ENCODE measurements around the gene NDUFAB1. TPM values are rescaled to one million over a fixed set of nuclear protein-coding genes. Genes with fewer than 3 reads are reported as not detected.
A peak's percentile ranks its signal among the peaks of the same experiment; 100 is the strongest.

Gene NDUFAB1
- total RNA-seq, 1 donor from 2014 or later = 75.9 TPM

DNA sequence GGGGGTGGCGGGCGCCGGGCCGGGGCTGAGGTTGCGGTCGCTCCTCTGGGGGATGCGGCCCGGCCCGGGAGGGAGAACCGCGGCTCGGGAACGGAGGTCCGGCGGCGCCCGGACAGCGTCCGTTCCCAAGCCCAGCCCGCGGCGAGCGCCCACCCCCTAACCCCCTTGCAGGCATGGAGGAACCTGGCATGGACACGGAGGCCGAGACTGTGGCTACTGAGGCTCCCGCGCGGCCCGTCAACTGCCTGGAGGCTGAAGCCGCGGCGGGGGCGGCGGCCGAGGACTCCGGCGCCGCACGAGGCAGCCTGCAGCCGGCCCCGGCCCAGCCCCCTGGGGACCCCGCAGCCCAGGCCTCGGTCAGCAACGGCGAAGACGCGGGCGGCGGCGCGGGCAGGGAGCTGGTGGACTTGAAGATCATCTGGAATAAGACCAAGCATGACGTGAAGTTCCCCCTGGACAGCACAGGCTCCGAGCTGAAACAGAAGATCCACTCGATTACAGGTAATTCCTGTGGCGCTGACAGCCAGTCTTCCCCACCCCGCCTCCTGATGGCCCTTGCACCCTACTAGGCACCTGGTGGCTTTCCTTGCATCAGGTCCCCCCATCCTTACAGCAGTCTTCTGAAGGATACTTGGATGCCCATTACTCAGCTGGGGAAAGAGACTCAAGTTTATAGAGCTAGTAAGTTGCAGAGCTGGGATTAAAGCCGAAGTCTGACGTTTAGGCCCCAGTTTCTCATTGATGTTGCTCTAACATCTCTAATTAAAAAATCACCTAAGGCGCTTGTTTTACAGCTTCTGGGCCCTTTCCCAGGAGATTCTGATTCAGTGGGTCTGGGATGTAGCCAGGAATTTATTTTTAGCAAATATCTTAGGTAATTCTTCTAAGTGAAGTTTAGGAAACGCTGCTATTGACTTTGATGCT, 38.1 kb downstream of the NDUFAB1 start:
- peaks cover 7% of the 10 kb centered on the region for H3K4me1 Mint-ChIP-seq (ENCODE audit: low read depth)
- H3K4me3 Mint-ChIP-seq (ENCODE audit: low read depth) = peak overlapping the region; percentile 95
- no peaks in the 10 kb centered on the region for H3K9me3 Mint-ChIP-seq (ENCODE audit: low read depth)
- TF ChIP-seq, protein P1, sequence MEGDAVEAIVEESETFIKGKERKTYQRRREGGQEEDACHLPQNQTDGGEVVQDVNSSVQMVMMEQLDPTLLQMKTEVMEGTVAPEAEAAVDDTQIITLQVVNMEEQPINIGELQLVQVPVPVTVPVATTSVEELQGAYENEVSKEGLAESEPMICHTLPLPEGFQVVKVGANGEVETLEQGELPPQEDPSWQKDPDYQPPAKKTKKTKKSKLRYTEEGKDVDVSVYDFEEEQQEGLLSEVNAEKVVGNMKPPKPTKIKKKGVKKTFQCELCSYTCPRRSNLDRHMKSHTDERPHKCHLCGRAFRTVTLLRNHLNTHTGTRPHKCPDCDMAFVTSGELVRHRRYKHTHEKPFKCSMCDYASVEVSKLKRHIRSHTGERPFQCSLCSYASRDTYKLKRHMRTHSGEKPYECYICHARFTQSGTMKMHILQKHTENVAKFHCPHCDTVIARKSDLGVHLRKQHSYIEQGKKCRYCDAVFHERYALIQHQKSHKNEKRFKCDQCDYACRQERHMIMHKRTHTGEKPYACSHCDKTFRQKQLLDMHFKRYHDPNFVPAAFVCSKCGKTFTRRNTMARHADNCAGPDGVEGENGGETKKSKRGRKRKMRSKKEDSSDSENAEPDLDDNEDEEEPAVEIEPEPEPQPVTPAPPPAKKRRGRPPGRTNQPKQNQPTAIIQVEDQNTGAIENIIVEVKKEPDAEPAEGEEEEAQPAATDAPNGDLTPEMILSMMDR (IDR thresholded peaks at IDR 0.05; ENCODE audit: unreplicated experiment) = no peak
- no peak for DNase-seq (ENCODE audit: low spot score, unreplicated experiment)
- H3K27ac Mint-ChIP-seq = peak overlapping the region; percentile 96
- H3K36me3 Mint-ChIP-seq (ENCODE audit: insufficient read depth) = peaks cover 7% of the 10 kb centered on the region
- no peaks in the 10 kb centered on the region for H3K27me3 Mint-ChIP-seq

DNA sequence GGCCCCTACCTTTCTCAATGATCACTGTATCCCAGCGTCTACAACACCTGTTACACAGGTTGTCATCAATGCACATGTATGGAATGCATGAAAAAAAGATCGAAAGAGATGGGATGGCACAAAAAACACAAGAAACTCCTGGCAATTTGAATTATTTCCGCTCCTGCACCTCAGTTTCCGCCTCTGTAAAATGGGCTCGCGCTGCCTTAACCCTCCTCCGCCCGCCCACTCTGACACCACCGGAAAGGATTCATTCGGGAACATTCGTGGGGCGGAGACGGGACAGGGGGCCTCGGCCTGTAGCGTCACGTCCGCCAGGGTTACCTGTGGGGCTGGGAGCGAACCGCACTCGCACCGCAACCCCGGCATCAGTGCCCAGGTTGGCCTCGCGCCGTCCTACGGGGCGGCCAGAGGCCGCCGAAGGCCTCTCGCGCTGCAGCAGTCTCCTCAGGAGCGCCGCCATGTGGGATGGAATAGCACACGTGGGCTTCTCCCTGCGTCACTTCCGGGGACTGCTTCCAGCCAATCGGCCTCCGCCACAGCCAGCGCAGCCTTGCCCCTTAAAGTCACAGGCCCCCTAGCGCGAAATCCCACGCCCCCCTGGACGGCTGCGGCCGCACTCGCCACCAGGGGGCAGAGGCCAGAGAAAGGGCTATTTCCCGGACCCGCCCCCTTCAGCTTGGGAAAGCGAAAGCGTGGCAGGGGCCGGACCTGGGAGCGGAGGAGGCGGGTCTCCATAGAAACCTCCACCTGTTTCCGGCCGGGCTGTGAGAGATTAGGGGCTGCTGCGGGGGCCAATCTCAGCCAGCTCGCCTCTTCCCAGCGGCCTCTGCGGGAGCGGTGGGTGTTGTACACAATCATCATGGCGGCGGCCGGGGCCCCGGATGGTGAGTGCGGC, 39.0 kb downstream of the NDUFAB1 start, which contains the start of the genes EARS2 and UBFD1:
Gene EARS2, minus strand, starts transcription at position 470 of the 898 bp plus-strand sequence. Its CDS starts 7 bp downstream, at position 463.
Gene UBFD1, plus strand, starts transcription at position 847 of the 898 bp plus-strand sequence. Its CDS starts 16 bp downstream, at position 863.
- TF ChIP-seq, protein P1 (IDR thresholded peaks at IDR 0.05; ENCODE audit: unreplicated experiment) = peak; percentile 97
- peak within 1 kb of the TSS; percentile 96 for H3K27ac Mint-ChIP-seq
- no peaks in the 10 kb centered on the region for H3K27me3 Mint-ChIP-seq
- H3K9me3 Mint-ChIP-seq (ENCODE audit: low read depth) = no peaks in the 10 kb centered on the region
- H3K36me3 Mint-ChIP-seq (ENCODE audit: insufficient read depth) = peaks cover 1% of the 10 kb centered on the region
- peak within 1 kb of the TSS; percentile 95 for H3K4me3 Mint-ChIP-seq (ENCODE audit: low read depth)
- DNase-seq (ENCODE audit: low spot score, unreplicated experiment) = peak; percentile 100
- peaks cover 7% of the 10 kb centered on the region for H3K4me1 Mint-ChIP-seq (ENCODE audit: low read depth)

DNA sequence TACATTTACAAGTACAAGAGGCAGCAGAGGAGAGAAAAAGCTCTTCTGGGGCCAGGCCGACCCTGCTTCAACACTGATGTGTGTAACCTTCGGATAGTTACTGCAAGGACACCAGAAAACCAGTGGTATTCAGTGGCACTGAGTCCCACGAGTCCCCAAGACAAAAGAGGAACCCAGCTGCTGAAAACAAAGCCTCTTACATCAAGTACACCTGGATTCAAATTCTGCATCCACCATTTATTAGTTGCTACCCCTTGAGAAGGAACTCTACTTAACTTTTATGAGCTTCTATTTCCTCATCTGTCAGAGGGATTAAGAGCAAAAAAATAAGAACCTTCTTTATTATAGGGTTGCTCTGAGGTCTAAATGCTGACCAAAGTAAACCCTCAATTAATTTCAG, 41.6 kb downstream of the NDUFAB1 start:
- no peak overlapping the region for H3K27ac Mint-ChIP-seq

DNA sequence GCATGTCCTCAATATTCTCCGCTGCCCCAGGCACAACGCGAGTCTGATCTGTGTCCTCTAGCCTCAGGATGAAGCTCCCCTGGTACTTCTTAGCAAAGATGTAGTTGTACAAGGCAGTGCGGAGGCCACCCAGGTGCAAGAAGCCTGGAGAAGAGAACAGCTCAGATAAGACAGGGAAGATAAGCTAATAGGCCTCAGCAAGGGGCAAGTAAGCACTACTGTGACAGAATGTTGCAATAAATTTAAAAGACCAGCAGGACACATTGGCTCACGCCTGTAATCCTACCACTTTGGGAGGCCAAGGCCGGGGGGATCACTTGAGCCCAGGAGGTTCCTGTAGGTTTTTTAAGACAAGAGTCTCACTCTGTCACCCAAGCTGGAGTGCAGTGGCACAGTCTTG, 44.0 kb downstream of the NDUFAB1 start:
- peaks cover 2% of the 10 kb centered on the region for H3K4me1 Mint-ChIP-seq (ENCODE audit: low read depth)
- H3K9me3 Mint-ChIP-seq (ENCODE audit: low read depth) = no peaks in the 10 kb centered on the region
- peak overlapping the region; percentile 56 for H3K27ac Mint-ChIP-seq
- TF ChIP-seq, protein P1 (IDR thresholded peaks at IDR 0.05; ENCODE audit: unreplicated experiment) = no peak
- no peak for DNase-seq (ENCODE audit: low spot score, unreplicated experiment)
- H3K4me3 Mint-ChIP-seq (ENCODE audit: low read depth) = no peak overlapping the region
- H3K36me3 Mint-ChIP-seq (ENCODE audit: insufficient read depth) = peaks cover 9% of the 10 kb centered on the region
- H3K27me3 Mint-ChIP-seq = no peaks in the 10 kb centered on the region

More for the DNA sequence above, 41.6 kb downstream of the NDUFAB1 start:
- Mint-ChIP-seq H3K27me3 (no peaks in the 10 kb centered on the region), H3K4me1 (ENCODE audit: low read depth) (peaks cover 7% of the 10 kb centered on the region), H3K9me3 (ENCODE audit: low read depth) (no peaks in the 10 kb centered on the region), H3K4me3 (ENCODE audit: low read depth) (no peak overlapping the region), H3K36me3 (ENCODE audit: insufficient read depth) (peaks cover 9% of the 10 kb centered on the region)
- TF ChIP-seq, protein P1 (IDR thresholded peaks at IDR 0.05; ENCODE audit: unreplicated experiment) = no peak
- DNase-seq (ENCODE audit: low spot score, unreplicated experiment) = no peak

DNA sequence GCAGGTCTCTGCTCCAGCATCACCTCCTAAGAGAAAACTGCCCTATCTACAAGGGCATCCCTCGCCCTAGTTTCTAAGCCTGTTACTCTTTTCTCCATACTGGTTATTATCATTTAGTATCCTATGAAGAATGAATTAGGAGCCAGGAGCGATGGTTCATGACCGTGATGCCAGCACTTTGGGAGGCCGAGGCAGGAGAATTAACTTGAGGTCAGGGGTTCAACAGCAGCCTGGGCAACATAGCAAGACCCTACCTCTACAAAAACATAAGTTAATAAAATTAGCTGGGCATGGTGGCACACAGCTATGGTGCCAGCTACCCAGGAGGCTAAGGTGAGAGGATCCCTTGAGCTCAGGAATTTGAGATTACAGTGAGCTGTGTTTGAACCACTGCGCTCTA, 46.2 kb downstream of the NDUFAB1 start:
- Mint-ChIP-seq H3K4me3 (ENCODE audit: low read depth) (no peak overlapping the region), H3K4me1 (ENCODE audit: low read depth) (no peaks in the 10 kb centered on the region), H3K27me3 (no peaks in the 10 kb centered on the region), H3K27ac (no peak overlapping the region), H3K36me3 (ENCODE audit: insufficient read depth) (peaks cover 9% of the 10 kb centered on the region), H3K9me3 (ENCODE audit: low read depth) (no peaks in the 10 kb centered on the region)
- DNase-seq (ENCODE audit: low spot score, unreplicated experiment) = no peak
- TF ChIP-seq, protein P1 (IDR thresholded peaks at IDR 0.05; ENCODE audit: unreplicated experiment) = no peak

All from progenitor cell of endocrine pancreas (in vitro differentiated cells).